Activated CD8-positive, alpha-beta memory T cell treated with anti-CD3 and anti-CD28 coated beads for 4 hours (primary cell): ENCODE measurements around the gene DGKH.
"Not testable (repeated sequence)": the region's sequence is repeated elsewhere in the genome, so short reads cannot be mapped to it uniquely, and the experiment has no call there.

Experiments
- DNase-seq, 2 donors: peaks; one replicate each; pipeline ENCODE4 v3.0.0-alpha.2; 2020; ENCODE audit warnings: low read depth in 2 of 2

DGKH gene

DNA sequence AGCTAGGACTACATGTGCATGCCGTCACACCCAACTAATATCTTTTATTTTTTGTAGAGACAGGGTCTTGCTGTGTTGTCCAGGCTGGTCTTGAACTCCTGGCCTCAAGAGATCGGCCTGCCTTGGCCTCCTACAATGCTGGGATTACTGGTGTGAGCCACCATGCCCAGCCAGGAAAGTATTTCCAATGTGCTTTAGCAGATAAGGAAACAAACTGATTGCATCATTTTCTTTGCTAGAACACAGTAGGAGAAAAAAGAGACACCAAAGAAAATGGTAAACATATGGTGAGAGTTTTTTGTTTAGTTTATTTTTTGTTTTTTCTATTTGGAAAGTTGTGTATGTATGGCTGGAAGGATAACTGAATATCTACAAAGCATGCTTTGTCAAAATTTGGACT is 176.6 kb downstream of the DGKH start:
- DNase-seq, result no peak

- not testable (repeated sequence) for DNase-seq
These were observed 178.3 kb downstream of the DGKH start for GRCh38 chr13:42226759-42227158.

DNA sequence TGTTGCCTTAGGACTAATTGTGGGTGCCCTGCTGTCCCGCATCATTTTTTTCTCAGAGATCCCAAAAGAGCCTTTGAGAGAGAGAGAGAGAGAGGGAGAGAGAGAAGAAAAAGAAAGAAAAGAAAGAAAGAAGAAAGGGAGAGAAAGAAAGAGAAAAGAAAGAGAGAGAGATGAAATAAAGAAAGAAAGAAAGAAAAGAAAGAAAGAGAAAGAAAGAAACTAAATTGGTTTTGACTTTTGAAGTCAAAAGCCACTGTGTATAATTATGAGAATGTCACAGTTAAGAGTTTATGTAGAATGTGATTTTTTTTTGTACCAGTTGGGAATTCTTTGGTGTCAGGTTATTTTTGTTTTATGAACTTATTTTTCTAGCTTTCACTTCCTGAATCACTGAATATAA is 180.1 kb downstream of the DGKH start:
- DNase-seq, result no peak

DNA sequence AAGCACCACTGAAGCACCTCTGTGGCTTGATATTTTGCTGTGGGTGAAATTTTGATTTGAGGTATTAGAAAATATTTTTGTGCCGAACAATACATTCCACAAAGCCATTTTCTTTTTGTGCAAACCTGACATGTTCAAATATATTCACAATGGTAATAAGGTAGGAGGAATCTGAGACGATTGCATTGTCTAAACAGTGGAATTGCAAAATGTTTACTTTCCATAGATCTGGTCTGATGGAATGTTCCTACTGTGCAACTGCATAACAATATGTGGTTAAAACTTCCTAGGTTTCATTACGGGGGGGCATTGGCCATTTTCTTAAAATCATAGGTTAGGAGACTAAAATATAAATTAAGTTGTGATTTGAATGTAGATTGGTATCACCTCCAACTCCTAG is 180.8 kb downstream of the DGKH start:
- DNase-seq, result no peak

DNA sequence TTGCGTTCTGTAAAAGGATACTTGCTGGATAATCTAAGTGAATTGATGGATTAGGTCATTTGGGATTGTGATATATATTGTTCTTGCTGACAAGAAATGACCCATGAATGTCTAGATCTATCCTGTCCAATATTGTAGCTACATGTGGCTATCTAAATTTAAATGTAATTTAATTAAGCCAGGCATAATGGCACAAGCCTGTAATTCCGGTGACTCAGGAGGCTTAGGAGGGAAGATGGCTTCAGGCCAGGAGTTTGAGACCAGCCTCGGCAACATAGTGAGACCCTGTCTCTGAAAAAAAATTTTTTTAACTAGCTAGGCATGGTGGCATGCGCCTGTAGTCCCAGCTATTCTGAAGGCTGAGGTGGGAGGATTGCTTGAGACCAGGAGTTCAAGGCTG is 184.2 kb downstream of the DGKH start:
- DNase-seq, result no peak

DNA sequence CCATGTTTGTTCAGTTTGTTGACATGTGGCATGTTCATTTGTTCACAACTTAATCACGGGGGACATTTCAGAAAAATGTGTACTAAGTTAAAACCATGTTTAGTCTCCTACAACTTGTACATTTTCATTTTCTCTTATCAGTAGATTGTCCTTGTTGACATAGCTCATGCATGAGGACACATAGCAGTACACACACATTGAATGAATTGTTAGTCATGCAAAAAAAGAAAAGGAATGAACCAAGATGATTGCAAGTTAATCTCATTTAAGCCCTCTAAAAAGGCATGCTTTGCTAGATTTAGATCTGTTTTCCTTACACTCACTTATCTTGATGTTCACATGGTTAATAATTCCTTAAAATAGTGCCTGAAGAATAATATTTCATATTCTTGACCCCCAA is 185.3 kb downstream of the DGKH start:
- no peak for DNase-seq

DNA sequence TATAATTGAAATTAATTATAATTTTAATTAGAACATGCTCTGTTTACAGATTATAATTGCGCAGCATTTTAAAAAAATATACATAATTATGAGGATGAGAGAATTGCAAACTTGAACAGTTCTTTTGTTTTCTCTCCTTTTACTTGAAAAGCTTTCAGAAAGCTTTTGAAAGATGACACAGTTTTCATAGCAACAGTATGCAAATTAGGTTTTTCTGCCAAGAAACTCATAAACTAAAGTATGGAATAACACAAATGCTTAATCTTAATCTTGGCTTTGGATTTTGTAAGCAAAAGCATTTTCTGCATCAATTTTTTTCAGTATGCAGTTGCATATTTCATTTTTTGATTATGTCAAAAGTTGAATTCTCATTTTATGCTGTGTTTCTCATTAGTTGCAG is 190.7 kb downstream of the DGKH start:
- no peak for DNase-seq

DNA sequence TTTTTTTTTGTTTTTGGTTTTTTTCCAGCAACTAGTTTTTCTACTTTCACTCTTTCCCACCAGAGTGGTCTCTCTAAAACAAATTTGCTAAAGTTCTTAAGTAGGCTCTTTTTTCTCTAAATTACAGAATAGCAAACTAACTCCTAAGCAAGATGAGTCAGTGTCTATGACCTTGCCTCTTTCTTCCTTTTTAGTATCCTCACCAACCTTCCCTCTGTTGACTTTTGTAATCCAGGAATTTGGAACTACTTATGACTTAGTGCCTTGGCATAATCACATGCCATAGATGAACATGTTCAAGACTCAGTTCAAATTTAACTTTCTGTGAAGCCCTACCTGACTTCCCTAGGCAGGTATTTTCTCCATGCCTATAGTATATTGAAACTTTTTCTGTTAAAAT is 191.2 kb downstream of the DGKH start:
- DNase-seq, result no peak

GRCh38 chr13:42246541-42246940 is 198.1 kb downstream of the DGKH start:
- DNase-seq, result no peak

- no peak for DNase-seq
These were observed 199.4 kb downstream of the DGKH start for GRCh38 chr13:42247883-42248282.

DNA sequence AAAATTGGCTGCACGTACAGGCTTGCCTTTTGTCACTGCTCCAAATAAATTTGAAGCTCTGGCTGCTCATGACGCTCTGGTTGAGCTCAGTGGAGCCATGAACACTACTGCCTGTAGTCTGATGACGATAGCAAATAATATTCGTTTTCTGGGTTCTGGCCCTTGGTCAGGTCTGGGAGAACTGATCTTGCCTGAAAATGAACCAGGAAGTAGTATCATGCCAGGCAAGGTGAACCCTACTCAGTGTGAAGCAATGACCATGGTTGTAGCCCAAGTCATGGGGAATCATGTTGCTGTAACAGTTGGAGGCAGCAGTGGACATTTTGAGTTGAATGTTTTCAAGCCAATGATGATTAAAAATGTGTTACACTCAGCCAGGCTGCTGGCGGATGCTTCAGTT is 207.4 kb downstream of the DGKH start:
- DNase-seq, result no peak

GRCh38 chr13:42258747-42259146 is 210.3 kb downstream of the DGKH start:
- DNase-seq, result no peak

- no peak for DNase-seq
These were observed 211.1 kb downstream of the DGKH start for GRCh38 chr13:42259515-42259914.

DNA sequence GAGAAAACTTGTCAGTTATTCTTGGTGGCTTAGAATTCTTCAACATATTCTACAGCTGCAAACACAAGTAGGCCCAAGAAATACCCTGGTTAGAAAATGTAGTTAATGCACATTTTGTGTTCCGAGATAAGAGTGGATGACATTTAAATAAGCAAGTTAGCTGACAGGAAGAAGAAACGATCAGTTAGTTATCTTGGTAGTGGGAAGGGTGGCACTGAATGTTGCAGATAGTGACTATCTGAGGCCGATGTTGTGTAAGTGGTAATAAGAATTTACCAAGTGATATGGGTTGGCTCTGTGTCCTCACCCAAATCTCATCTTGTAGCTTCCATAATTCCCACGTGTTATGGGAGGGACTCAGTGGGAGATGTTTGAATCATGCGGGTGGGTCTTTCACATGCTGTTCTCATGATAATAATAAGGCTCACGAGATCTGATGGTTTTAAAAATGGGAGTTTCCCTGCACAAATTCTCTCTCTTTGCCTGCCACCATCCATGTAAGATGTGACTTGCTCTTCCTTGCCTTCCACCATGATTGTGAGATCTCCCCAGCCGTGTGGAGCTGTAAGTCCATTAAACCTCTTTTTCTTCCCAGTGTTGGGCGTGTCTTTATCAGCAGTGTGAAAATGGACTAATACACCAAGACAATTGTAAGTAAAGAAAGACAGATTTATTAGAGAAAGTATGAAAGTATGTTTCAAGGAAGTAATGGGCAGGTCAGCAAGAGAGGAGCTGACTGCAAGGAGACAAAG is 212.6 kb downstream of the DGKH start:
- DNase-seq, result no peak

- DNase-seq, result no peak
These were observed 218.0 kb downstream of the DGKH start for GRCh38 chr13:42266473-42266872.

GRCh38 chr13:42270160-42270856 is 221.9 kb downstream of the DGKH start:
- DNase-seq, result no peak

GRCh38 chr13:42270857-42271215 is 222.4 kb downstream of the DGKH start:
- DNase-seq, result no peak

GRCh38 chr13:42271337-42272114 is 223.1 kb downstream of the DGKH start:
- DNase-seq, result peak; percentile 88 to 91

DNA sequence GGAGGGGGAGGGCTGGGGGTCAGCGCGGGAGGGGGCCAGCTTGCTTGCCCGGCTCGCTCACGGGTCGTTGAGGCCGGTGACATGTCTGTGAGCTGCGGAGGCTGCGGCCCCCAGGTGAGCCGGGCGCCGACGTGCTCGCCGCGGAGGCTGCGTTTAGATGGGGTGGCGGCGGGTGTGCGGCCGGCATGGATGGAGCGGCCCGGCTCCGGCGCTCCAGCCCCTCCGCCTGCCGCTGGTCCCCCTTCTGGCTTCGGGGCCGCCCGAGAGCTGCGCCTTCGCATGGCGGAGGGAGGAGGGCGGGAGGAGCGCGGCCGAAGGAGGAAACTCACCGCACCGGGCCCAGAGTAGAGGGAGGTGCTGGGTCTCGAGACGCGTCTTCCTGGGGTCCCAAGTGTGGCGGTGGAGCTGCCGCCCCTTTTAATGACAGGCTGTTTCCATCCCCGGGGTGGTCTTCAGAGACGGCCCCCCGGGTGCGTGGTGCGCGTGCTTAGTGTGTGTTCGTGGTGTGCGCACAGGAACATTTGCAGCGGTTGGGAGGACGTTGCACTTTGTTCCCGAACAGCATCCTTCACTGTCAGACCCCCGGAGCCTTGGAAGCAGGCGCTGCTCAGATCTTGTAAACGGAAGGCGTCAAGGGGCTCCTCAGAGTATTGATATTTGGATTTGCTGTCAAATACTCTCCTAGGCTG is 223.8 kb downstream of the DGKH start, which contains the start of gene AKAP11:
Gene AKAP11, plus strand, starts transcription at position 38 of the 689 bp plus-strand sequence. CDS start 14,197 bp downstream, outside the sequence.
- peak in 1 of 2 donors; percentile 34 for DNase-seq

DNA sequence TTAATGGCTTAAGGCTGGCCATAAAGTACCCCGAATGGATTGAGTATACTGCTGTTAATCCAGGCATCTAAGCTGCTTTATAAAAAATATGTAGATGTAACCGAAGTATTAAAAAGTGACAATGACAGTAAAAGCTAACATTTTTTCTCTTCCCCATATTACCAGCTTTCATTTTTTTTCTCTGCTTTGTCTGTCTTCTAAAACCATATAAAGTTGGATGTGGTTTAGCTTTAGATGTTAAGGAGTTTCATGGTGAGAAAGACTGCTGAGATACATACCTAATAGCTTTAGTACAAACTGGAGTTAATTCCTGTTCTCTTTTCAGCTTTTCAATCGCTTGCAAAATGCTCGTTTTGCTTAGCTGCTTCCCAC is 224.3 kb downstream of the DGKH start:
- no peak for DNase-seq

DNA sequence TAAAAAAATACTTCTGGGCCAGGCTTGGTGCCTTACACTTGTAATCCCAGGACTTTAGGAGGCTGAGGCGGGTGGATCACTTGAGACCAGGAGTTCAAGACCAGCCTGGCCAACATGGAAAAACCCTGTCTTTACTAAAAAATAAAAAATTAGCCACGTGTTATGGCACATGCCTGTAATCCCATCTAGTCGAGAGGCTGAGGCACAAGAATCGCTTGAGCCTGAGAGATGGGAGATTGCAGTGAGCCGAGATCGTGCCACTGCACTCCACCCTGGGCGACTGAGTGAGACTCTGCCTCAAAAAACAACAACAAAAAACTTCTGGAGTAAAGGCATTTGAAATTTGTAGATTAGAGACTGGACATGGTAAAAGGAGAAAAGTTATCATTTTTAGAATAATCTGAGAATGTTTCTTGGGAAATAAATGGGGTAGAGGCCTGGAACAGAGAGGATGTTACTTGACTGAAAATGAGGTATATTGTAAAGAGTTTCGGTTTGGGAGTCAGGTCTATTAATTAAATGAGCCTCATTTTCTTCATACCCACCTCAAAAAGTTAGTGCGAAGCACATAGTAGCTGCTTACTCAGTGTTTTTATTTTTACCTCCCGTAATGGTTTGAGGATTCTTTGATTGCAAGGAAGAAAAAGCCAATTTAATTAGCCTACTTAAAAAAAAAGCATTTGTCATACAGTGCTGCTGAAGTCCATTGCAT is 226.1 kb downstream of the DGKH start:
- DNase-seq, result no peak

DNA sequence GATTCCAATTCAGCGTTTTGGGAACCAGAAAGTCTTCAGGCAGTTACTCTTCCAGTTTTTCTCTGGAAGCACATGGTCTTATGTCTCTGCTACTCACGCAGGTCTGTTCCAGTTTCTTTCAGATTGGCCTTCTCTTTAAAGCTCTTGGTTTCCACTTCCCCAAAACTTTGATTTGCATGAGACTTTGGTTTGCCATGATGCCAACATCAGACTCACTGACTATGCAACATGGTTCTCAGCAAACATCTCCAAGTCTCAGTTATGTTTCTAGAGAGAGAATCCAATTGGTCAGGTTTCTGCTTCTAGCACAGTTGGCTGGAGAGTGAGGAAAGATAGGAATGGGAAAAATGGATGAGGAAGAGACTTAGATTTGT is 226.6 kb downstream of the DGKH start:
- no peak for DNase-seq
